Measurements from ENCODE around the gene SMC1B. TPM values are rescaled to one million over a fixed set of nuclear protein-coding genes. Genes with fewer than 3 reads are reported as not detected.

SMC1B gene
- total and polyA plus RNA-seq, 9 of the 15 experiments (the other 6 are each of a cell fraction or from before 2014, with no cell fraction given): 0.03 TPM; not detected in 8

DNA sequence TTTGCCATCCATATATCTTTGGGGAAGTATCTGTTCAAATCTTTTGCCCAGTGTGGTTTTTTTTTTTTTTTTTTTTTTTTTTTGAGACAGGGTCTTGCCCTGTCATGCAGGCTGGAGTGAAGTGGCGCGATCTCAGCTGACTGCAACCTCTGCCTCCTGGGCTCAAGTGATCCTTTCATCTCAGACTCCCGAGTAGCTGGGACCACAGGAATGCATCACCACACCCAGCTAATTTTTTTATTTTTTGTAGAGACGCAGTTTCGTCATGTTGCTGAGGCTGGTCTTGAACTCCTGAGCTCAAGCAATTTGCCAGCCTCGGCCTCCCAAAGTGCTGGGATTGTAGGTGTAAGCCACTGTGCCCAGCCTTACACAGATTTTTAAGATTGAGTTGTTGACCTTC lies 108.4 kb downstream of the SMC1B start (continued):
- TF ChIP-seq, protein P1, sequence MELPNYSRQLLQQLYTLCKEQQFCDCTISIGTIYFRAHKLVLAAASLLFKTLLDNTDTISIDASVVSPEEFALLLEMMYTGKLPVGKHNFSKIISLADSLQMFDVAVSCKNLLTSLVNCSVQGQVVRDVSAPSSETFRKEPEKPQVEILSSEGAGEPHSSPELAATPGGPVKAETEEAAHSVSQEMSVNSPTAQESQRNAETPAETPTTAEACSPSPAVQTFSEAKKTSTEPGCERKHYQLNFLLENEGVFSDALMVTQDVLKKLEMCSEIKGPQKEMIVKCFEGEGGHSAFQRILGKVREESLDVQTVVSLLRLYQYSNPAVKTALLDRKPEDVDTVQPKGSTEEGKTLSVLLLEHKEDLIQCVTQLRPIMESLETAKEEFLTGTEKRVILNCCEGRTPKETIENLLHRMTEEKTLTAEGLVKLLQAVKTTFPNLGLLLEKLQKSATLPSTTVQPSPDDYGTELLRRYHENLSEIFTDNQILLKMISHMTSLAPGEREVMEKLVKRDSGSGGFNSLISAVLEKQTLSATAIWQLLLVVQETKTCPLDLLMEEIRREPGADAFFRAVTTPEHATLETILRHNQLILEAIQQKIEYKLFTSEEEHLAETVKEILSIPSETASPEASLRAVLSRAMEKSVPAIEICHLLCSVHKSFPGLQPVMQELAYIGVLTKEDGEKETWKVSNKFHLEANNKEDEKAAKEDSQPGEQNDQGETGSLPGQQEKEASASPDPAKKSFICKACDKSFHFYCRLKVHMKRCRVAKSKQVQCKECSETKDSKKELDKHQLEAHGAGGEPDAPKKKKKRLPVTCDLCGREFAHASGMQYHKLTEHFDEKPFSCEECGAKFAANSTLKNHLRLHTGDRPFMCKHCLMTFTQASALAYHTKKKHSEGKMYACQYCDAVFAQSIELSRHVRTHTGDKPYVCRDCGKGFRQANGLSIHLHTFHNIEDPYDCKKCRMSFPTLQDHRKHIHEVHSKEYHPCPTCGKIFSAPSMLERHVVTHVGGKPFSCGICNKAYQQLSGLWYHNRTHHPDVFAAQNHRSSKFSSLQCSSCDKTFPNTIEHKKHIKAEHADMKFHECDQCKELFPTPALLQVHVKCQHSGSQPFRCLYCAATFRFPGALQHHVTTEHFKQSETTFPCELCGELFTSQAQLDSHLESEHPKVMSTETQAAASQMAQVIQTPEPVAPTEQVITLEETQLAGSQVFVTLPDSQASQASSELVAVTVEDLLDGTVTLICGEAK (IDR thresholded peaks at IDR 0.05): no peak
- TF ChIP-seq, protein P1 (CRISPR knock-in tag; IDR thresholded peaks at IDR 0.05): no peak
- TF ChIP-seq, protein P2, sequence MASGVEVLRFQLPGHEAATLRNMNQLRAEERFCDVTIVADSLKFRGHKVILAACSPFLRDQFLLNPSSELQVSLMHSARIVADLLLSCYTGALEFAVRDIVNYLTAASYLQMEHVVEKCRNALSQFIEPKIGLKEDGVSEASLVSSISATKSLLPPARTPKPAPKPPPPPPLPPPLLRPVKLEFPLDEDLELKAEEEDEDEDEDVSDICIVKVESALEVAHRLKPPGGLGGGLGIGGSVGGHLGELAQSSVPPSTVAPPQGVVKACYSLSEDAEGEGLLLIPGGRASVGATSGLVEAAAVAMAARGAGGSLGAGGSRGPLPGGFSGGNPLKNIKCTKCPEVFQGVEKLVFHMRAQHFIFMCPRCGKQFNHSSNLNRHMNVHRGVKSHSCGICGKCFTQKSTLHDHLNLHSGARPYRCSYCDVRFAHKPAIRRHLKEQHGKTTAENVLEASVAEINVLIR (CRISPR knock-in tag; IDR thresholded peaks at IDR 0.05): no peak

Data from K562 (cell line).